ENCODE data around the gene TMEM86B.

TMEM86B gene

DNA sequence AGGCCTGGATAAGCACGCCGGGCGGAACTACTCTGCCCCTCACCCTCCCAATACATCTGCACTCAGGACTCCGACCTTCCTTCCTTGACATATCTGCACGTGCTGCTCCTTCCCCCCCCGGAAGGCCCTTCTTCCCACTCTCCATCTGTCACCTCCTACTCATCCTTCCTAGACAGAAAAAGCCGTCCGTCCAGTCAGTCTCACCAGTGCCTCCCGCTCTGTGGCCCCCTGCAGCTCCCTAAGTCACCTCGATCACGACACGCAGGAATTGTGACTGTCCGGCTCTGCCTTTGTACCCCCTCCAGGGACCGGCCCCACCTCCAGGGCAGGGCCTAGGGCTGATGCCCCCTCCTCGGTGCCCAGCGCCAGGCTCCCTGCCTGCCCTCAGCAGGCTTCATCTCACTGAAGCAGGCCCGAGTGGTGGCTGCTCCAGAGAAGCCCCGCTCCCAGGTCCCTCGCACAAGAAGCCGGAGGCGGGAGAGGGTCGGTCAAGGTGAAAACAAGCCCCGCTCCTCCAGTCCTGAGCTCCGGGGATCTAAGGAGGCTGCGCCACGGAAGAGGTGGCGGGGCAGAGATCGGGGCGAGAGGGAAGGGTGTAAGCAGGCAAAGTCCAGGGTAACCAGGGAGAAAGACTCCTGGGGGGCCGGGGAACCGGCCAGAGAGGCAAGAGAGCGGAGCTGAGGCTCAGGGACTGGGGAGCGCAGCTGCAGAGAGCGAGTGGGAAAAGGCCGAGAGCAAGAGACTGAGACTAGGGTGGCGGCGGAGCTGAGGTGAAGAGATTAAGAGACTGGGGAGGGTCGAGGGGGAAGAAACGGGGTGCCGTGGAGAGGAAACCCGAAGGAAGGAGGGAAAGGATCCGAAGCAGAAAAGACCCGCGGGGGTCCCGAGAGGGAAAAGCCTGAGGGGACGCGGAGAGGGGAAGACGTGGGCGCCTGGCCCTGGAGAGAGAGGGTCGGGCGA is 29.2 kb upstream of the TMEM86B start:
- no peak for DNase-seq (ENCODE audit: low spot score)

DNA sequence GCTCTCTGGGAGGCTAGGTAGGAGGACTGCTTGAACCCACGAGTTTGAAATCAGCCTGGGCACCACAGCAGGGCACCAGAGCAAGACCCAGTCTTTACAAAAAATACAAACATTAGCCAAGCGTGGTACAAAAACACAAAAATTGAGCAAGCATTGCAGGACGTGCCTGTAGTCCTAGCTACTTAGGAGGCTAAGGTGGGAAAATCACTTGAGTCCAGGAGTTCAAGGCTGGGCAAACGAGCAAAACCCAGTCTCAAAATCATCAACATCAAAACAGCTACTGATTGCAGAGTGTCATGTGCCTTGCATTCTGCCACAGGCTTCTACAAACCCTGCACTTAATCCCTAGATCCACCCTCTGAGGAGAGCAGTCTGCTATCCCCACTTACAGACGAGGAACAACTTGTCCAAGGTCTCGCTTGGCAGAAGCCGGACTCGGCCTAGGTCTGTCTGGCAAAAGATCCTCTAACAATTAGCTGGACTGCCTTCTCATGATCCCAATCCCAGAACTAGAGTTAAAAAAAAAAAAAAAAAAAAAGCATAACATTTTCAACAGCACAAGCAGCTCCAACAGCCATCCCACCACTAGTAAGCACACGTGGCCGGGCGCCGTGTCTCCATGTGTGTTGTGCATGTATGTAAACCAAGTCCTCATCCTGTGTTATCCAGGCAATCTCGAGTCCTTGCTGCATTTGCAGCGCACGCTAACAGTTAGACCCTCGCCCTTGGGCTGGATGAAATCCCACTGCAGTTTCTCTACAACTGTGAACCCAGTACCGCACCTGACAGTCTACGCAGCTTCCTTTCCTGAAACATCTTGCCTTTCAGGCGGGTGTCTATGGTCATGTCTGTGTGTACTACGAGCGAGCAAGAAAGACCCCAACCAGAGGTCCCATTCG is 28.2 kb upstream of the TMEM86B start:
- no peak for DNase-seq (ENCODE audit: low spot score)

DNA sequence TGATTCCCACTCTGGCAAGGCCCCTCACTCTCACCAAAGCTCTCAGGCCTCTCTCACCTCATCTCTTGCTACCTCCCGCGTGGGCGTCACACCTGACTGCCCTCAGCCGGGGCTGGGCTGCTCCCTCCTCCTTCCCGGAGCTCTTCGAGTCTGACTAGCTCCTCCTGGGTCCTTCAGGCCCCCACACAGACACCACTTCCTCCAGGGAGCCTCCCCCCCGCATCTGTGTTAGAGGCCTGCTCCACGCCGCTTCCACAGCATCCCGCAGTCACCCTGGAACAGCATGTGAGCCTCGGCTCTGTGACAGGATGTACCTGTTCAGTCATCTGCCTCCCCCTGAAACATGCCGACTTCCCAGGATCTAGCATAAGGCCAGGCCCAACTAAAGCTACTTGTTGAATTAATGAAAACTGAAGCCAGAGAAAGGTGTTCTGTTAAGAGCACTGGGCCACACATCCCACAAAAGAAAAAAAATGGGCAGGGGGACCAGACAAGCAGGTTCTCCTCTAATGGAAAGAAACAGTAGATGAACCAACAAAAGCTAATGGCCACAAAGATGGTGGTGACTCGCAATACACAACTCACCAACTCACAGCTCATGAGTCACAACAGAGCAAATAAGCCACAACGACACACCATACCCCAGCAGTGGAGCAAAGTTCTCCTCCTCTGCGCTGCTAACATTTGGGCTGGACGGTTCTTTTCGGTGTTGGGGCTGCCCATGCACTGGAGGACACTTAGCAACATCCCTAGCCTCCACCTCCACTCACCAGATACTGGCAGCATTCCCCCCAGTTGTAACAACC is 27.3 kb upstream of the TMEM86B start:
- peak; percentile 52 for DNase-seq (ENCODE audit: low spot score)

GRCh38 chr19:55254625-55254977 is 26.0 kb upstream of the TMEM86B start:
- no peak for DNase-seq (ENCODE audit: low spot score)

- DNase-seq (ENCODE audit: low spot score) = peak; percentile 71
These were observed 25.5 kb upstream of the TMEM86B start for GRCh38 chr19:55253842-55254624.

GRCh38 chr19:55252760-55253663 is 24.4 kb upstream of the TMEM86B start:
- no peak for DNase-seq (ENCODE audit: low spot score)

DNA sequence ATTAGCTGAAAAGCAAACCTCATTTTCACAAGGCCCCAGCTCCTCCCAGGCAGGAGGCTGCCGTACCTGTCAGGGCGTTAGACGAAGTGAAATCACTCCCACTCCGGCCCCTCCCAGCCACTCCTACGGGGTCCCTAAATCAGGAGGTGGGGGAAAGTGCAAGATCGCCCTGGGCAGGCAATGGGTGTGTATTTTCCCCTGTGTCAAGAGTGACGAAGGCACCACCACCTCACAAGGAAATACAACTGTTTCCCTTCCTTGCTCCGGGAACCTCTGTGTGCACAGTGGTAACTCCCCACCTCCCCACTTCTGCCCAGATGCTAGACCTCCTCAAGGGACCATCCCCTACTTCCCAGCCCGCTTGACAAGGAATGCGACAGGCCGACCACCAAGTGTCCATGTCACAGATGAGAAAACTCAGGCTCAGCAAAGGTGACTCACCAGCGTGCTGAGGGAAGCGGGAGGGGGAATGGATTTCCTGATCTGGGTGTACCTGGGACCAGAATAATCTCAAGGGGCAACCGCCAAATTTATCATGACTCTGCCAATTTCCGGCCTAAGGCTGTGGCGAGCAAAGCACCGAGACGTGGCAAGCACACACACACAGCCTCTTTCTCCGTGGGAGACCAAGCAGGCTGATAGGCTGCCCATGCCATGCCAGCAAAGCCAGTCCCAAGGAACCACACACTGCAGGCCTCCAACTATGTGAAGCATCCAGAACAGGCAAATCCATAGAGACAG is 22.9 kb upstream of the TMEM86B start:
- DNase-seq (ENCODE audit: low spot score) = peak; percentile 48

DNA sequence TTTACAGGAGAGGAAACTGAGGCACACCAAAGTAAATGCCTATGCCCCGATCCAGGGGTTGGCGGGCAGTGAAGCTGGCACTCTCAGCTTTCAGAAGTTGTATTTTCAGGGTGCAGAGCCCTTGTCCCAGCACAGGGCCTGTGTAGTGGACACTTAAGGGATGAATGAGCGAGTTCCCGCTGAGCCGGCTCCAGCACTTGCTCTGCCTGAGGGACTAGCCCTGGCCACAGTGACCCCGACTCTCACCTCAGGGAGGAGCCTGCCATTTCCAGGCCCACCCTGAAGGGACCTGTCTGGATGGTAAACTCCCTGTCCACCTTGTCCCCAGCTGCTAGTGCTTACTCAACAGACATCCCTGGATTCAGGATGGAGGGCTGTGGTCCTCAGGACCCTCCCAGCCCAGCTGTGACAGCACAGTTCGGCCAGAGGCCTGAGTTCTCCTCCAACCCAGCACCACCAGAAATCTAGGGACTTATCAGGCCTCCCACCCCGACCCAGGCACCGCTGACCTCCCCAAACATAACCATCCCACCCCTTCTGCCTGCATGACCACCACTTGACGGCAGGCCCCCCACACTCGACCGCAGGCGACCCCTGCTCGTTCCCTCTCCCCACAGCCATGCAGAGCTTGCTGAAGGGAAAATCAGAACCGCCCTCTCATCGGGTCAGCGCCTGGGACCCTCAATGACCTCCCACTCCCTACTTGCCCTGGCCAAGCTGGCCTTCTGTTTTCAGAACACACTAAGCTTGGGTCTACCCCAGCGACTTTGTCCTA is 21.9 kb upstream of the TMEM86B start:
- no peak for DNase-seq (ENCODE audit: low spot score)

- no peak for DNase-seq (ENCODE audit: low spot score)
These were observed 21.3 kb upstream of the TMEM86B start for GRCh38 chr19:55249841-55250240.

GRCh38 chr19:55248704-55249103 is 20.1 kb upstream of the TMEM86B start:
- DNase-seq (ENCODE audit: low spot score) = no peak

DNA sequence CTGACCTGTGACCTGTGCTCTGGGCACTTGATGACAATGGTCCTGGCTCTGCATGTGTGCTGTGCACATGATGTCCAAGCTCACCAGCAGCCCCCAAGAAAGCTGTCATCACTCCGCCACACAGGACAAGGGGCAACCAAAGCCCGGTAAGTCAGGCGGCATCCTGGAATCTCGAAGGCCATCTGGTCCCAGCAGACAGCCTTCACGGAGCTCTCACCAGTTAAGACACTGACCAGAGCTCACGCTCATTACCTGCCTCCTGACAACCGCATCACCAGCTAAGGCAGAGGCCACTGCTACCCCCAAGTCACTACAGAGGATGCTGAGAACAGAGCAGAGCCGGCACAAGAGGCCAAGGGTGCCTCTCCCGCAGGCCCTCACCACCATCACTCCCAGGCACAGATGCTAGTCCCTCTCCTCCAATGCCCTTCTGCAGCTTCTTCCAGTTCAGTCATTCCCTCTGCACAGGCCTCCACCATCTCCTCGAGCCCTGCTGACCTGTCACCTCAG is 19.7 kb upstream of the TMEM86B start:
- DNase-seq (ENCODE audit: low spot score) = no peak

DNA sequence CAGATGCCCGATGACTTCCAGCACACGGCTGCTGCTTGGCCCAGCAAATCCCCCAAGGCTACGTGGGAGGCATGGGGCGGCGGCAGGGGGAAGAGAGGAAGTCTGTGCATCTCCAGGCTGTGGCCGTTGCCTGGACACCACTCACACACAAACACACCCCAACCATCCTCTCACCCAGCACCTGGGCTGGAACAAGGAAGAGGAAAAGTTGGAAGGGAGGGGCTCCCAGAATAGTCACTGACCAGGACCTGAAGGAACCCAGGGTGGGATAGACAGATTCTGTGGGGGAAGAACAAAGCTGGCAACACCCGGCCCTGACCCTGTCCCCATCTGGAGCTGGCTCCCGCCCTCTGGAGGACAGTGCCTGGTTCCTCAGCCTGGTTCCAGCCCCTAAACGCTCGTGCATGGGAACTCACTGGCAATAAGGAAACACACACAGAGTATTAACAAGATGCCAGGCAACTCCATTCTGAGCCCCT is 19.1 kb upstream of the TMEM86B start:
- DNase-seq (ENCODE audit: low spot score) = no peak

- no peak for DNase-seq (ENCODE audit: low spot score)
These were observed 18.2 kb upstream of the TMEM86B start for GRCh38 chr19:55246462-55247451.

DNA sequence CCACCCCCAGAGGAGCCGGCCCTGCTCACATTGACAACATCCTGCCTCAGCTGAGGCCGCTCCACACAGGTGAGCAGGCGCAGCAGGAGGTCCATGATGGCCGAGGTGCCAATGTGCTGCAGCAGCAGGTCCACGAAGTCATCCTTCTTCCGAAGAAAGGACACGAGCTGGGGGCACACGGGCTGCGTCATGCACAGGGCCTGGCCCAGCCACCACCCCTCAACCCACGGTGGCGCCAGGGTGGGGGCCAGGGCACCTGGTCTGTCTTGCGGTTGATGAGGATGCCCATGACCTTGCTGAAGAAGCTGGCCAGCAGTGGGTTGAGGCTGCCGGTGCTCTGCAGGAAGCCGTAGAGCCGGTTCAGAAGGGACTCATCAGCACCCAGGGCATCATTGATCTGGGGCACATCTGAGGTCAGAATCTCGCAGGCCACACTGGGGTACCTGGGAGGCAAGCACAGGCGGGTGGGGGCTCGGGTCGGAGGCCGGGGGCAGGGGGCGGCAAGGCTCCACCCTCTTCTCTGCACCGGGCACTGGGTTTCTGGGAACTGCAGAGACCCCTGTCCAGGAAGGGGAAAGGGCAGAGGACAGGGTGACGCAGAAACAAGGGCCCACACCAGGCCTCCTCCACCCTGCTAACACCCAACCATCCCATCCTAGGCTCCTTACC is 16.8 kb upstream of the TMEM86B start:
- DNase-seq (ENCODE audit: low spot score) = no peak

DNA sequence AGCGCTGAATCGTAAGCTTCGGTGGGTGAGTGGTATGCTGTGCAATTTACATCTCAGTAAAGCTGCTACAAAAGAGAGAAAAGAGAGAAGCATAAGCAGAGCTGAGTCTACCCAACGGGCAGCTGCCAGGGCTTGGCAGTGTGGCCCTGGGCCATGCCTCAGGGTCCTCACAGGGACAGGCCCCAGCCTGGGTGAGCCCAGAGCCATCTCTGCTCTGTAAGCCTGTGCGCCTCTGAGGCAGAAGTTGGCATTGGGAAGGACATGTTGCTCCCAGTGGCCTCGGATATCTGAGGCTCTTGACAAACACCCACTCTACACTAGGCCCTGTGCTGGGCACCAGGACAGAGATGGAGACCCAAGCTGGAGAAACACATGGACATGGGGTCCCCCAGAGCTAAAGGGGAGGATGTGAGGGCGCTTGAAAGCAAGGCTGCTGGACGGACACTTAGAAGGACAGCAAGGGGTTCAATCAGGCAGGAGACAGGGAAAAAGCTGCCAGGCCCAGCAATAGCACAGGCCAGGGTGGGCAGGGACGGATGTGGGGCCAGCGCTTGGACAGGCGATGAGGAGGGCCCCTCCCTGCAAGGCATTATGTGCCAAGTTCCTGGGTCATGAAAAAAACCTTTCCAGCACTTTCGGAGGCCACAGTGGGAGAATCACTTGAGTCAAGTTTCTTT is 15.6 kb upstream of the TMEM86B start:
- no peak for DNase-seq (ENCODE audit: low spot score)

DNA sequence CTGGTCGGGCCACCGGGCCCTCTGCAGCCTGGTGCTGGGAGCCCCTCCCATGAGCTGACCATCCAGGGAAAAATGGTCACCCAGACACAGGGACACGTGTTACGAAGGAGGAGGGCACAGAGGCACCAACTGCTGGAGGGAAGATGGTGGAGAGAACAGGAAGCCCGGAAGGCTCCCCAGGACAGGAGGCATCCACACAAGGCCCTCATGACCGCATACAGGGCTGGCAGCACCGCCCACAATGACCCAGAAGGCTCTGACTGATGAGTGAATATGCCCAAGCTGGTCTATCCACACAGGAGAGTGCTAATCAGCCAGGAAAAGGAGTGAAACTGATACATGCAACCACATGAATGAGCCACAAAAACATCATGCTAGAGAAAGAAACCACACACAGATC is 14.0 kb upstream of the TMEM86B start:
- DNase-seq (ENCODE audit: low spot score) = no peak

Data from CD4-positive, alpha-beta T cell treated with Interleukin-6 at 100 ng/mL for 8 hours (primary cell).